ENCODE measurements around the gene NEUROD6. TPM values are rescaled to one million over a fixed set of nuclear protein-coding genes. Genes with fewer than 3 reads are reported as not detected.
A peak's percentile ranks its signal among the peaks of the same experiment; 100 is the strongest.

Gene NEUROD6
- not detected for polyA plus RNA-seq (2013, experiment 1 of 2)
- polyA plus RNA-seq (2013, experiment 2 of 2) = not detected

GRCh38 chr7:31340603-31341002, at the start of gene NEUROD6:
TSS of gene NEUROD6 (minus strand) at chr7:31340726. CDS start at chr7:31339268, 1,458 bp downstream.
- peak within 1 kb of the TSS; percentile 80 for H3K23ac ChIP-seq (ENCODE audit: low read depth, low read length, poor library complexity)
- no peak within 1 kb of the TSS for H3K4me2 ChIP-seq (ENCODE audit: insufficient read depth, low read length, poor library complexity, severe bottlenecking)
- H4K8ac ChIP-seq (ENCODE audit: low read depth, low read length) = no peak within 1 kb of the TSS
- WGBS, 2 donors (ENCODE audit: extremely low coverage in 2 of 2, insufficient read length in 2 of 2, insufficient replicate concordance in 1 of 2) = no CpG with 5 or more reads among the region's 6 CpGs
- H3K18ac ChIP-seq (ENCODE audit: low read length) = no peak within 1 kb of the TSS
- no peak within 1 kb of the TSS for H3K4ac ChIP-seq (ENCODE audit: low read length)
- H3K4me3 ChIP-seq (ENCODE audit: low read length in 2 of 2) = no peak within 1 kb of the TSS
- H3K9ac ChIP-seq (ENCODE audit: low read depth, low read length, poor library complexity) = no peak within 1 kb of the TSS
- DNase-seq (ENCODE audit: low spot score) = no peak
- no peaks in the 10 kb centered on the region for H3K9me3 ChIP-seq (replicated peaks in 1 of 2; ENCODE audit: control insufficient read depth in 2 of 2, insufficient read depth in 1 of 2, low read depth in 1 of 2, low read length in 2 of 2)
- H2AK5ac ChIP-seq (ENCODE audit: low read depth, low read length) = no peak within 1 kb of the TSS
- H3K36me3 ChIP-seq (replicated peaks in 1 of 2; ENCODE audit: control insufficient read depth in 2 of 2, insufficient read depth in 2 of 2, low read length in 2 of 2) = no peaks in the 10 kb centered on the region
- H3K14ac ChIP-seq (ENCODE audit: low read length) = no peak within 1 kb of the TSS
- no peak within 1 kb of the TSS for H2AFZ ChIP-seq (ENCODE audit: low read length)
- no peak within 1 kb of the TSS for H4K91ac ChIP-seq (ENCODE audit: low read depth, low read length, poor library complexity)
- H3K27me3 ChIP-seq (ENCODE audit: control insufficient read depth in 3 of 3, insufficient read depth in 3 of 3, low read depth in 1 of 3, low read length in 3 of 3) = peaks cover 8 to 35% (median 21%) of the 10 kb centered on the region in 3 experiments
- H2BK5ac ChIP-seq (ENCODE audit: low read length) = no peak within 1 kb of the TSS
- H3K27ac ChIP-seq (replicated peaks; ENCODE audit: low read length) = no peak within 1 kb of the TSS
- H2BK12ac ChIP-seq (ENCODE audit: low read length) = no peak within 1 kb of the TSS
- peaks cover 2% of the 10 kb centered on the region for H3K79me1 ChIP-seq (ENCODE audit: low read depth, low read length)
- no peak within 1 kb of the TSS for H2BK15ac ChIP-seq (ENCODE audit: low read length)
- no peak within 1 kb of the TSS for H2BK120ac ChIP-seq (ENCODE audit: low read depth, low read length)
- H3K4me1 ChIP-seq (ENCODE audit: control insufficient read depth in 2 of 2, insufficient read depth in 1 of 2, low read depth in 1 of 2, low read length in 2 of 2) = peaks cover 0 to 5% of the 10 kb centered on the region in 2 donors

GRCh38 chr7:31384466-31384865, 43.9 kb upstream of the NEUROD6 start:
- Histone ChIP-seq H2BK12ac (ENCODE audit: low read length) (no peak overlapping the region), H2AFZ (ENCODE audit: low read length) (no peak overlapping the region), H3K27me3 (ENCODE audit: control insufficient read depth in 3 of 3, insufficient read depth in 3 of 3, low read depth in 1 of 3, low read length in 3 of 3) (no peaks in the 10 kb centered on the region), H3K9me3 (replicated peaks in 1 of 2; ENCODE audit: control insufficient read depth in 2 of 2, insufficient read depth in 1 of 2, low read depth in 1 of 2, low read length in 2 of 2) (no peaks in the 10 kb centered on the region), H3K4ac (ENCODE audit: low read length) (no peak overlapping the region), H3K9ac (ENCODE audit: low read depth, low read length, poor library complexity) (no peak overlapping the region), H3K36me3 (replicated peaks in 1 of 2; ENCODE audit: control insufficient read depth in 2 of 2, insufficient read depth in 2 of 2, low read length in 2 of 2) (no peaks in the 10 kb centered on the region), H4K91ac (ENCODE audit: low read depth, low read length, poor library complexity) (no peak overlapping the region), H3K14ac (ENCODE audit: low read length) (no peak overlapping the region), H2AK5ac (ENCODE audit: low read depth, low read length) (no peak overlapping the region), H3K4me1 (ENCODE audit: control insufficient read depth in 2 of 2, insufficient read depth in 1 of 2, low read depth in 1 of 2, low read length in 2 of 2) (no peaks in the 10 kb centered on the region), H3K23ac (ENCODE audit: low read depth, low read length, poor library complexity) (no peak overlapping the region), H3K18ac (ENCODE audit: low read length) (no peak overlapping the region), H2BK15ac (ENCODE audit: low read length) (no peak overlapping the region), H3K79me1 (ENCODE audit: low read depth, low read length) (no peaks in the 10 kb centered on the region), H4K8ac (ENCODE audit: low read depth, low read length) (no peak overlapping the region), H3K4me3 (ENCODE audit: low read length in 2 of 2) (no peak overlapping the region), H3K4me2 (ENCODE audit: insufficient read depth, low read length, poor library complexity, severe bottlenecking) (no peak overlapping the region), H2BK120ac (ENCODE audit: low read depth, low read length) (no peak overlapping the region), H3K27ac (replicated peaks; ENCODE audit: low read length) (no peak overlapping the region), H2BK5ac (ENCODE audit: low read length) (no peak overlapping the region)
- no CpG with 5 or more reads among the region's 4 CpGs for WGBS, 2 donors (ENCODE audit: extremely low coverage in 2 of 2, insufficient read length in 2 of 2, insufficient replicate concordance in 1 of 2)
- DNase-seq (ENCODE audit: low spot score) = no peak

- no peaks in the 10 kb centered on the region for H3K36me3 ChIP-seq (replicated peaks in 1 of 2; ENCODE audit: control insufficient read depth in 2 of 2, insufficient read depth in 2 of 2, low read length in 2 of 2)
- H2BK12ac ChIP-seq (ENCODE audit: low read length) = no peak overlapping the region
- H2BK5ac ChIP-seq (ENCODE audit: low read length) = no peak overlapping the region
- no peaks in the 10 kb centered on the region for H3K4me1 ChIP-seq (ENCODE audit: control insufficient read depth in 2 of 2, insufficient read depth in 1 of 2, low read depth in 1 of 2, low read length in 2 of 2)
- no peak overlapping the region for H3K4ac ChIP-seq (ENCODE audit: low read length)
- no peak overlapping the region for H3K23ac ChIP-seq (ENCODE audit: low read depth, low read length, poor library complexity)
- H2AK5ac ChIP-seq (ENCODE audit: low read depth, low read length) = no peak overlapping the region
- H3K79me1 ChIP-seq (ENCODE audit: low read depth, low read length) = no peaks in the 10 kb centered on the region
- no peak overlapping the region for H2BK15ac ChIP-seq (ENCODE audit: low read length)
- H3K18ac ChIP-seq (ENCODE audit: low read length) = no peak overlapping the region
- H2AFZ ChIP-seq (ENCODE audit: low read length) = no peak overlapping the region
- DNase-seq (ENCODE audit: low spot score) = no peak
- H3K4me2 ChIP-seq (ENCODE audit: insufficient read depth, low read length, poor library complexity, severe bottlenecking) = no peak overlapping the region
- H4K91ac ChIP-seq (ENCODE audit: low read depth, low read length, poor library complexity) = no peak overlapping the region
- WGBS, 2 donors (ENCODE audit: extremely low coverage in 2 of 2, insufficient read length in 2 of 2, insufficient replicate concordance in 1 of 2) = no CpG with 5 or more reads among the region's 2 CpGs
- no peak overlapping the region for H3K27ac ChIP-seq (replicated peaks; ENCODE audit: low read length)
- H3K9ac ChIP-seq (ENCODE audit: low read depth, low read length, poor library complexity) = no peak overlapping the region
- H3K4me3 ChIP-seq (ENCODE audit: low read length in 2 of 2) = no peak overlapping the region
- H3K27me3 ChIP-seq (ENCODE audit: control insufficient read depth in 3 of 3, insufficient read depth in 3 of 3, low read depth in 1 of 3, low read length in 3 of 3) = no peaks in the 10 kb centered on the region
- no peak overlapping the region for H2BK120ac ChIP-seq (ENCODE audit: low read depth, low read length)
- H3K14ac ChIP-seq (ENCODE audit: low read length) = no peak overlapping the region
- H3K9me3 ChIP-seq (replicated peaks in 1 of 2; ENCODE audit: control insufficient read depth in 2 of 2, insufficient read depth in 1 of 2, low read depth in 1 of 2, low read length in 2 of 2) = no peaks in the 10 kb centered on the region
- H4K8ac ChIP-seq (ENCODE audit: low read depth, low read length) = no peak overlapping the region
These were observed 42.2 kb upstream of the NEUROD6 start for GRCh38 chr7:31382722-31383121.

- Histone ChIP-seq H3K9ac (ENCODE audit: low read depth, low read length, poor library complexity) (no peak overlapping the region), H4K8ac (ENCODE audit: low read depth, low read length) (no peak overlapping the region), H2AFZ (ENCODE audit: low read length) (no peak overlapping the region), H2BK12ac (ENCODE audit: low read length) (no peak overlapping the region), H2AK5ac (ENCODE audit: low read depth, low read length) (no peak overlapping the region), H3K9me3 (replicated peaks in 1 of 2; ENCODE audit: control insufficient read depth in 2 of 2, insufficient read depth in 1 of 2, low read depth in 1 of 2, low read length in 2 of 2) (no peaks in the 10 kb centered on the region), H3K36me3 (replicated peaks in 1 of 2; ENCODE audit: control insufficient read depth in 2 of 2, insufficient read depth in 2 of 2, low read length in 2 of 2) (no peaks in the 10 kb centered on the region), H2BK15ac (ENCODE audit: low read length) (no peak overlapping the region), H3K4me2 (ENCODE audit: insufficient read depth, low read length, poor library complexity, severe bottlenecking) (no peak overlapping the region), H3K27ac (replicated peaks; ENCODE audit: low read length) (no peak overlapping the region), H2BK120ac (ENCODE audit: low read depth, low read length) (no peak overlapping the region), H3K14ac (ENCODE audit: low read length) (no peak overlapping the region), H3K79me1 (ENCODE audit: low read depth, low read length) (no peaks in the 10 kb centered on the region), H3K18ac (ENCODE audit: low read length) (no peak overlapping the region), H2BK5ac (ENCODE audit: low read length) (no peak overlapping the region), H3K4me1 (ENCODE audit: control insufficient read depth in 2 of 2, insufficient read depth in 1 of 2, low read depth in 1 of 2, low read length in 2 of 2) (peaks cover 0 to 8% of the 10 kb centered on the region in 2 donors), H3K23ac (ENCODE audit: low read depth, low read length, poor library complexity) (no peak overlapping the region), H3K4ac (ENCODE audit: low read length) (no peak overlapping the region), H4K91ac (ENCODE audit: low read depth, low read length, poor library complexity) (no peak overlapping the region), H3K4me3 (ENCODE audit: low read length in 2 of 2) (no peak overlapping the region), H3K27me3 (ENCODE audit: control insufficient read depth in 3 of 3, insufficient read depth in 3 of 3, low read depth in 1 of 3, low read length in 3 of 3) (peaks cover 0 to 13% (median 0%) of the 10 kb centered on the region in 3 experiments)
- DNase-seq (ENCODE audit: low spot score) = peak; percentile 63
- WGBS, 2 donors (ENCODE audit: extremely low coverage in 2 of 2, insufficient read length in 2 of 2, insufficient replicate concordance in 1 of 2) = no CpG with 5 or more reads among the region's 12 CpGs
These were observed 33.1 kb upstream of the NEUROD6 start for GRCh38 chr7:31373337-31374289.
